Left ventricle myocardium inferior (tissue), 1 donor: ENCODE results near the gene DCDC1. TPM values are rescaled to one million over a fixed set of nuclear protein-coding genes. Genes with fewer than 3 reads are reported as not detected.

ENCODE experiments used
- DNase-seq: peaks from one replicate; pipeline ENCODE4 v3.0.0-alpha.2; 2020
- H3K27ac ChIP-seq: fragments of 200-600 bp; replicated peaks from 2 replicates; pipeline ENCODE4 v1.8.0; 2021
- H3K27me3 ChIP-seq: fragments of 200-600 bp; 2 replicates; pipeline ENCODE4 v1.8.0; 2021; ENCODE audit warnings: low read depth
- H3K36me3 ChIP-seq: fragments of 200-600 bp; 2 replicates; pipeline ENCODE4 v1.8.0; 2021
- H3K4me1 ChIP-seq: fragments of 200-600 bp; 2 replicates; pipeline ENCODE4 v1.8.0; 2021
- H3K4me3 ChIP-seq: fragments of 200-600 bp; 2 replicates; pipeline ENCODE4 v1.8.0; 2021; ENCODE audit warnings: mild to moderate bottlenecking, moderate library complexity
- H3K9me3 ChIP-seq: fragments of 200-600 bp; replicated peaks from 2 replicates; pipeline ENCODE4 v1.8.0; 2021
- CTCF ChIP-seq: fragments of 200-600 bp; IDR thresholded peaks from 2 replicates; pipeline ENCODE4 v1.8.0; 2021; ENCODE audit warnings: antibody characterized with exemption, mild to moderate bottlenecking, borderline replicate concordance
- intact Hi-C: fragments of 100-400 bp; cut with micrococcal nuclease; formaldehyde crosslinking; loops from one replicate; pipeline ENCODE4 v1.11.0; 2022
- total RNA-seq: library from RNA; stranded (reverse); fragmentation: NEBNext Ultra II Directional; extraction: Animal tissue kit (Norgen Biotek cat#: 25700); gene quantifications from one replicate; pipeline ENCODE4 v1.2.1, GENCODE V29; 2021
- donor health status: DM: no; HTN: yes; CAD: no; lungs with severe emphysema.

DCDC1 gene
- total RNA-seq, 1 donor from 2014 or later: not detected

GRCh38 chr11:30832831-30833230 is 536.7 kb downstream of the DCDC1 start:
- H3K27me3 ChIP-seq: no peaks in the 10 kb centered on the region
- H3K36me3 ChIP-seq: no peaks in the 10 kb centered on the region
- no peak overlapping the region for H3K4me3 ChIP-seq
- no peak for TF ChIP-seq CTCF
- DNase-seq: no peak
- intact Hi-C loops: no loop called here
- H3K9me3 ChIP-seq: peaks cover 24% of the 10 kb centered on the region
- H3K27ac ChIP-seq: no peak overlapping the region
- H3K4me1 ChIP-seq: no peaks in the 10 kb centered on the region

GRCh38 chr11:30830681-30831080 is 538.9 kb downstream of the DCDC1 start:
- Histone ChIP-seq H3K4me3 (no peak overlapping the region), H3K27me3 (no peaks in the 10 kb centered on the region), H3K9me3 (peaks cover 13% of the 10 kb centered on the region), H3K36me3 (no peaks in the 10 kb centered on the region), H3K4me1 (no peaks in the 10 kb centered on the region), H3K27ac (no peak overlapping the region)
- DNase-seq: no peak
- no peak for TF ChIP-seq CTCF
- intact Hi-C loops: no loop called here

GRCh38 chr11:30826911-30827310 is 542.6 kb downstream of the DCDC1 start:
- Histone ChIP-seq H3K27ac (no peak overlapping the region), H3K4me3 (no peak overlapping the region), H3K4me1 (no peaks in the 10 kb centered on the region), H3K27me3 (no peaks in the 10 kb centered on the region), H3K9me3 (no peaks in the 10 kb centered on the region), H3K36me3 (no peaks in the 10 kb centered on the region)
- DNase-seq: no peak
- TF ChIP-seq CTCF: no peak
- intact Hi-C loops: no loop called here

- intact Hi-C loops: no loop called here
- Histone ChIP-seq H3K36me3 (no peaks in the 10 kb centered on the region), H3K9me3 (no peaks in the 10 kb centered on the region), H3K4me1 (no peaks in the 10 kb centered on the region), H3K4me3 (no peak overlapping the region), H3K27me3 (no peaks in the 10 kb centered on the region), H3K27ac (no peak overlapping the region)
- no peak for TF ChIP-seq CTCF
- no peak for DNase-seq
These were observed 543.8 kb downstream of the DCDC1 start for GRCh38 chr11:30825723-30826122.

GRCh38 chr11:30823119-30823518 is 546.4 kb downstream of the DCDC1 start:
- no peak for TF ChIP-seq CTCF
- Histone ChIP-seq H3K27ac (no peak overlapping the region), H3K4me1 (no peaks in the 10 kb centered on the region), H3K36me3 (no peaks in the 10 kb centered on the region), H3K9me3 (no peaks in the 10 kb centered on the region), H3K4me3 (no peak overlapping the region), H3K27me3 (no peaks in the 10 kb centered on the region)
- intact Hi-C loops: no loop called here
- DNase-seq: no peak
